HL-60 (cell line): Measurements from ENCODE around the gene CCNT1. TPM values are rescaled to one million over a fixed set of nuclear protein-coding genes. Genes with fewer than 3 reads are reported as not detected.

ENCODE experiments used
- microRNA-seq: library from miRNA; unstranded; fragments of <30 nt; microRNA quantifications from one replicate; pipeline ENCODE4, GENCODE V29; 2018

CCNT1 gene

Small RNA genes lying within 50 kb of the gene (microRNA-seq; reads per million reads assigned to microRNA genes)
- not detected for gene MIR1291
